Measurements from ENCODE around the gene DEAF1.

- TF ChIP-seq, protein P1, sequence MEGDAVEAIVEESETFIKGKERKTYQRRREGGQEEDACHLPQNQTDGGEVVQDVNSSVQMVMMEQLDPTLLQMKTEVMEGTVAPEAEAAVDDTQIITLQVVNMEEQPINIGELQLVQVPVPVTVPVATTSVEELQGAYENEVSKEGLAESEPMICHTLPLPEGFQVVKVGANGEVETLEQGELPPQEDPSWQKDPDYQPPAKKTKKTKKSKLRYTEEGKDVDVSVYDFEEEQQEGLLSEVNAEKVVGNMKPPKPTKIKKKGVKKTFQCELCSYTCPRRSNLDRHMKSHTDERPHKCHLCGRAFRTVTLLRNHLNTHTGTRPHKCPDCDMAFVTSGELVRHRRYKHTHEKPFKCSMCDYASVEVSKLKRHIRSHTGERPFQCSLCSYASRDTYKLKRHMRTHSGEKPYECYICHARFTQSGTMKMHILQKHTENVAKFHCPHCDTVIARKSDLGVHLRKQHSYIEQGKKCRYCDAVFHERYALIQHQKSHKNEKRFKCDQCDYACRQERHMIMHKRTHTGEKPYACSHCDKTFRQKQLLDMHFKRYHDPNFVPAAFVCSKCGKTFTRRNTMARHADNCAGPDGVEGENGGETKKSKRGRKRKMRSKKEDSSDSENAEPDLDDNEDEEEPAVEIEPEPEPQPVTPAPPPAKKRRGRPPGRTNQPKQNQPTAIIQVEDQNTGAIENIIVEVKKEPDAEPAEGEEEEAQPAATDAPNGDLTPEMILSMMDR (IDR thresholded peaks at IDR 0.05): peak in 1 of 2 donors; percentile 11
- no peak for TF ChIP-seq POLR2A (IDR thresholded peaks at IDR 0.05)
These were observed 11.5 kb upstream of the DEAF1 start for GRCh38 chr11:706439-706956.

Measured in suprapubic skin (tissue), 3 donors.